HG03558 (cell line): ENCODE results near the gene SSR4.

ENCODE experiments used
- ATAC-seq: cut with Tn5 transposase; IDR thresholded peaks from one replicate; pipeline ENCODE4 v1.9.1; 2021; ENCODE audit warnings: moderate number of reproducible peaks; ENCODE audit not compliant: unreplicated experiment; ENCODE audit errors: extremely low read depth

SSR4 gene

DNA sequence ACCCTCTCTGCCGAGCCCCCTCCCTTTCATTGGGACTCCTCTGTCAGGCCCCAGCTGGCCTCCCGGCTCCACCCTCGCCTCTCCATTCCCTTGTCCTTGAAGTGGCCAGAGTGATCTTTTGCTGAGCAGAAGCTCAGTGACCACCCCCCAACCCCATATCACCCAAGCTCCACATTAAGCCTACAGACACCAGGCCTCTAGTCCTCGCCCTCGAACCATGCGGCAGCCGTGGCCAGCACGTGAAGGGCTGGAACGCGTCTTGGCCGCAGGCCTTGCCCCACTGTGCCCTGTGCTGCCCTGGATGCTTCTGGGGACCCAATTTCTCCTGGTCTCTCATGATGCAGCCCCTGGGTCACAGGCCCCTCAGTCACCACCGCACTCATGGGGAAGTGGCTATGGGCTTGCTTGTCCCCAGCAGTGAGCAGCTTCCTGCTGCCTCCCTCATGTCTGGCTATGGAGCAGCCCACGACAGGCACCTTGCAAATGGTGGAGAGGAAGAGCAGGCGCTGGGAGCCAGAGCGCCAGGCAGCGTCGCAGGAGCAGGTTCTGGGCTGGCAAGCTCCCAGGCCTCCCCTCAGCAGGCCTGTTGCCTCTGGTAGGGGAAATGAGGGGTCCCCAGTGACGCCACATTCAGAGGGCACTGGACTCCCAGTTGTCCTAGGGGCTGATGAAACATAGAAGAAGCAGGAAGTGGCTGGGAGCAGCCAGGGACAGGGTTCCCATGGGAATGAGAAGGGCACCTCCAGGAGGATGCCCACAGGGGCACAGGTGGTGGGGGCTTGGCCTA is 14.4 kb upstream of the SSR4 start:
- ATAC-seq = no peak

DNA sequence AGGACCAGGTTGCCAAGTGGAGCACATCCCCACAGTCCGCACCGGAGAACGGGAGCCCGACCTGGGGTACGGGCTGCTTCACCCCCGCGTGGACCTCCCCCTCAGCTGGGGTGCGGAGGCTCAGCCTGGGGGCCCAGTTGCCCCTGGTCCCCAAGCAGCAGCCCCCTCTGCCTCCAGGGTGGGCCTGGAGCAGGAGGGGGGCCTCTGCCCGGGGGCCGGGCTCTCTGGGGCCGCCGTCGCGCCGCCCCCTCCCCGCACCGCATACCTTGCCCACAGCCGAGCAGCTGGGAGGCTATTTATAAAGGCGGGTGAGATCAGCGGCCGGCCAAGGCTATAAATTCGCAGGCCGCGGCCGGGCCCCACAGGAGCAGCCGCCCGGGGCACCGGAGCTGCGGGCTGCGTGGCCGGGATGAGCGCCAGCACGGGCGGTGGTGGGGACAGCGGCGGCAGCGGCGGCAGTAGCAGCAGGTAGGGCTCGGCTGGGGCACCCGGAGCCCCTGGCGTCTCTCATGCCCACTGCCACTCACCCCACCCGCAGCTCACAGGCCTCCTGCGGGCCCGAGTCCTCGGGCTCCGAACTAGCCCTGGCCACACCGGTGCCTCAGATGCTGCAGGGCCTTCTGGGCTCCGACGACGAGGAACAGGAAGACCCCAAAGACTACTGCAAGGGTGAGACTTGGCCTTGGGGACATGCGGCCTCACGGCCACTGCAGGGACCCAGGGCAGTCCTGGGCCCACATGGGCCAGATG is 13.6 kb upstream of the SSR4 start, which contains the start of gene SRPK3:
TSS of gene SRPK3 (plus strand) at position 364 of the 750 bp plus-strand sequence. CDS start at position 410, 46 bp downstream.
- ATAC-seq = no peak

DNA sequence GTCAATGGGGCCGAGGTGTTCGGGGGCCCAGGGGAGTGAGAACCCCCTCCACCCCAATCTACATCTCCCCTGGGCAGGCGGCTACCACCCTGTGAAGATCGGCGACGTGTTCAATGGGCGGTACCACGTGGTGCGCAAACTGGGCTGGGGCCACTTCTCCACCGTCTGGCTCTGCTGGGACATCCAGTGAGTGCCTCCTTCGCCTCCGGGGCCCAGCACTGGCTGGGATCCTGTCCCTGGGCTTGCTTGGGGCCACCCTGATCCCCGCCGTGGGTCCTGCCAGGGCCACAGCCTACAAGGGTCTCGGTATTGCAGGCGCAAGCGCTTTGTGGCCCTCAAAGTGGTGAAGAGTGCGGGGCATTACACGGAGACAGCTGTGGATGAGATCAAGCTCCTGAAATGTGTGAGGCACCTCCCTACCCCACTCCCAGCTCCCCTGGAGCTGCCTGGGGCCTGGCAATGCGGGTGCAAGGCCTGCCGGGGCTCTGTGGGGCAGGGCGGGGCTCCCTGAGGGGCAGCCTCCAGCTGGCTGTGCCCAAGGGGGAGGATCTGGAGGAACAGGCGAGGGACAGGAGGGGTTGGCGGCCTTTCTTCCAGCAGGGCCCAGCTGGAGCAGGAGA is 12.9 kb upstream of the SSR4 start:
- no peak for ATAC-seq

DNA sequence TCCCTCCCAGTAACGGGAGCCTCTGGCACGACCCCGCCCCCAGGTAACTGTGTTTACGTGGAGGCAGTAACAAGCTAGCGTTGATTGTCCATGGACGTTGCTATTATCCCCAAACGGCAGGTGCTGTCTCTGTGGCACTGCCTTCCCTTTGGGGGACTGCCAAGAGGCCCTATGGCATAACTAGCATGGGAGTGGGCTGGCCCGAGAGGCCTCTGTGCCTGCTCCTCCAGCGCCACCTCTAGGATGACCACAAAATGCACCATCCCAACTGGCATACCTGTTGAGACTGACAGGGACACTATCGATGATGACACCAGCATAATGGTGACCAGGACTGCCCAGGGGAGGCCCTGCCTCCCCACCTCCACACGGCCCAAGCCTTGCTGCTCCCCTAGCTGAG is 12.2 kb upstream of the SSR4 start:
- ATAC-seq = no peak

DNA sequence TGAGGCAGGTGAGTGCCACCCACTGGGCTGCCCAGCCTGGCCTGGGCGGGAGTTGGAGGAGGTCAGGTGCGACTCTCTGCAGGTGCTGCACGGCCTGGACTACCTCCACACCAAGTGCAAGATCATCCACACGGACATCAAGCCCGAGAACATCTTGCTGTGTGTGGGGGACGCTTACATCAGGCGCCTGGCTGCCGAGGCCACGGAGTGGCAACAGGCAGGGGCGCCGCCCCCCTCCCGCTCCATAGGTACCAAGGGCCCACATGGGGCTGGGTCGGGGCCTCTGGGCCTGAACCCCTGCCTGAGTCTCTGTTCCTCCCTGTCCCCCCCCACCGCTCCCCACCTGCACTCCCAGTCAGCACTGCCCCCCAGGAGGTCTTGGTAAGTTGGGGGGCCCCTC is 11.6 kb upstream of the SSR4 start:
- no peak for ATAC-seq

DNA sequence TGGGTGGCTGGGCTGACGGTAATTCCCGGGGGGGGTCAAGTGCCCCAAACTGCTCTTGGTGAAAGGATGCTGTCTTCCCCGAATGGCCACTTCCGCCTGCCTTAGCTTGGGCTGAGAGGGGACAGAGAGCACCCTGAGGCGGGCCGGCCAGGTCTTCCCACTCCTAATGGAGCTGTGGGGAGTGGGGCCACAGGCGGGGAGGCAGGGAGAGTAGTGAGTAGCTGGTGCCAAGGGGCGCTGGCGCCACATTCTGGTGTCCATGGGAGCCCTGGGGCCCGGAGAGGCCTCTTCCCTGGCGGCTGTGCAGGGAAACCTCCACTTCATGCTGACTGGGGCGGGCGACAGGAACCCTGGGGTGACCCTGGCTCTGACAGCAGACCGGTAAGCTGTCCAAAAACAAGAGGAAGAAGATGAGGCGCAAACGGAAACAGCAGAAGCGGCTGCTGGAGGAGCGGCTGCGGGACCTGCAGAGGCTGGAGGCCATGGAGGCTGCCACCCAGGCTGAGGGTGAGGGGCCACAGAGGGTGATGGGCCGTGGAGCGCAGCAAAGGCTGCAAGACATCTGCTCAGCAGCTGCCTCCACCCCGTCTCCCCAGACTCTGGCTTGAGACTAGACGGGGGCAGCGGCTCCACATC is 11.0 kb upstream of the SSR4 start:
- ATAC-seq = no peak

DNA sequence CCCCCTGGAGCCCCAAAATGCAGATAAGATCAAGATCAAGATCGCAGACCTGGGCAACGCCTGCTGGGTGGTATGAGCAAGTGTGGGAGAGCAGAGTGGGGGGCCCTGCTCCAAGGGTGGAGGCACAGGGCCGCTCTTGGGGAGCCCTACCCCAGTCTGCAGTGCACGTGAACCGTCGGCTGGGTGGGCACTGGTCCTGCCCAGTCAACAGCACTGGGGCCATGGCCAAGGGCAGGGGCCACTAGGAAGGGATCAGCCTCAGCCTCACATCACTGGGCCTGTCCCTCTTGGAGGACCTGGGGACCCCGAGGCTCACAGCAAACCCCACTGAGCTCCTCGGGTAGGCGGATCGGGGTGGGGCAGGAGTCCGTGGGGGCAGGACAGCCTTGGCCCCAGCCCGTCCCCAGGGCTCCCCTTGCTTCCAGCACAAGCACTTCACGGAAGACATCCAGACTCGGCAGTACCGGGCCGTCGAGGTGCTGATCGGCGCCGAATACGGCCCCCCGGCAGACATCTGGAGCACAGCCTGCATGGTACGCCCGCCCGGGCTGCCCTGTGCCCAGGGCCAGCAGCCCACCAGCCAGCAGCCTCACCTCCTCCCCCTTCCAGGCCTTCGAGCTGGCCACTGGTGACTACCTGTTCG is 10.0 kb upstream of the SSR4 start:
- ATAC-seq = no peak

DNA sequence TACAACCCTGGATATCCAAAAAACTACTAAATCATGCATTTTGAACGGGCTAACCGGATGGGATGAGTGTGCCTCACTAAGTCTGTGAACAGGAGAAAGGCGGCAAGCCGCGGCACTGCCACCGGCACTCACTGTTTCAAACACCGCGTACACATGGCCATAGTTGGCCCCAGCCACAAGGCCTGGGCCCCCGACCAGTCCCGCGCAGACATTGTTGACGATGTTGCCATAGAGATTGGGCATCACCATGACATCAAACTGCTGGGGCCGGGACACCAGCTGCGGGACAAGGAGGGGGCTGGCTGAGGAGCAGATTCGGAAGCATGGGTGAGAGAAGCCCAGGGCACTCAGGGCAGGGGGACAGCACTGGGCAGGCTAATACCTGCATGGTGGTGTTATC is 7.8 kb upstream of the SSR4 start:
- ATAC-seq = no peak

DNA sequence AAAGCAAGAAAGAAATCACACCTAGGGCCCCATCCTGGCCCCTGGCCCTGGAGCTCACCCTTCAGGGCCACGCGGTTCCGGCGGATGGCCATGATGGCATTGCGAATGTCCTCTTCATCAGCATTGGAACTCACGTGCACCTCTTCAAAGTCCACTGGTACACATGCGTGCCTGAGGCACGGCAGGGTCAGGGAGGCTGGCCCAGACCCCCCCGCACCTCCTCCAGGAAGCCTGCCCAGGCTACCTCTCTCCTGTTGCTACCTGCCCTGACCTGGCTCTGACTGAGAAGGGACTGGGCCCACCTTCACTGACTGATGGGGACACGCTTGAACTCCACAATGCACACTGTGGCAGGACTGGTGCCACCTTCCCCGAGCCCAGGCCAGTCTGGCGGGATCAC is 4.8 kb upstream of the SSR4 start:
- ATAC-seq = no peak

DNA sequence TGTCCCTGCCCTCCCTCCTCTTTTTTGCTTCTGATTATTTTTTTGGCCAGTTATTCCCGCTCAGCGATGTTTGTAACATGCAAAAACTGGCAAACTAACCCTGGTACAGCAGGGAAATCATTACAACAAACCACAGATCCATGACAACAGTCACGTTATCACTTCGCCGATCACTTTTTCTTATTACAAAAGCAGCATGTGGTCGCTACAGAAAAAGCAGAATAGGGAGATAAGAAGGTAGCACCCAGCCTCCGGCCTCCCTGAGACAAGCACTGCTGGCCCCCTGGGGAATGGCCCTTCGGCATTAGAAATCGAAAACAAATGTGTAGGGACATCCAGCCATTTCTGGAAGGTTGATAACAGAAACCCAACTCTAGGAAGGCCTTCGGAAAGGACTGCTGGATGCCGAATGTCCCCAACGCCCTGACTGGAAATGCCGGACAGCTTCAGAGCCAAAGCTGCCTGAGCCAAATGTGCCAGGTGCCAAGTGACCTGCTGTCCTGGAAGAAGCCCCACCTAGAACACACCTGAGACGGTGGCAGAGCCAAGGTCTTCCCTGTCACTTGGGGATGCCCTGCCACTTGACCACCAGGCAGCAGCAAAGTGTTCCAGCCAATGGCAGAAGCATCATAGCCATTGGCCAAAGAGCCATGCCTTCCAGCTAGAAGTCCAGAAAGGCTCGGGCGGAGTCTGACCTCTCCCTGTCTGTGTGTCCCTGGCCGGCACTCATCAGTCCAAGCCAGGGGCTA is 3.2 kb upstream of the SSR4 start:
- ATAC-seq = no peak

DNA sequence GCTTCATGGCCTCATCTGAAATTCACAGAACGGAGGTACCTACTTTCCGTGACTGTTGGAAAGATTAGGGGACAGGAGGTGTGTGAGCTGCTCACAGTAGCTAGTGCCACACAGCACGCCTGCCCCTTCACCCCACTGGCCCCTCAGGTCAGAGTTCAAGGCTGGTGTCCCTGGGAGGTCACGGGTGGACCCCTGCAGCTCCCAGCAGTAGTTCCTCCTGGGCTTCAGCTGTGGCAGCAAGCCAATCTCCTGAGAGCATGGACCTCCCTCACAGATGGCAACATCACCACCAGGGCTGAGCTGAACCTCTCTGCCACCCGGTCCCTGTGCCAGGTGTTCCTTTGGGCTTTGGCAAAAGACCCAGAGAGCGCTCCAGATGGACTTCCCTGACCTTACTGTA is 2.1 kb upstream of the SSR4 start:
- no peak for ATAC-seq

DNA sequence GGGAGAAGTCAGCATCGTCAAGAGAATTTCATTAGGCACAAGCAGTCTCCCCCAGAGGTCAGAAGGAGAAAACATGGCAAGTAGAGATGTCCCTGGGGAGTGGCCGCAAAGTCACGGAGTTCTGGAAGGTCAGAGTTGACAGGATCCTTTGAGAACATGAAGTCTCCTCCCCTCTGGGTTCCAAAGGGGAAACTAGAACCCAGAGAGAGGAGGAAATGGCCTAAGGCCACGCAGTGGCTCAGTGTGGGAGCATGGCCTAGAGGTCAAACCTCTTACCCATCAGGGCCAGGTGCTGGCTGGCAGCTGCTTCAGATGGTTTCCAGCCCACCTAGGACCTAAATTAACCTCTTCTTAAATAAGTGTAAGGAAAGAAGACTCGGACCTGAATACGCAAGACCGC is 1.2 kb upstream of the SSR4 start:
- no peak for ATAC-seq

DNA sequence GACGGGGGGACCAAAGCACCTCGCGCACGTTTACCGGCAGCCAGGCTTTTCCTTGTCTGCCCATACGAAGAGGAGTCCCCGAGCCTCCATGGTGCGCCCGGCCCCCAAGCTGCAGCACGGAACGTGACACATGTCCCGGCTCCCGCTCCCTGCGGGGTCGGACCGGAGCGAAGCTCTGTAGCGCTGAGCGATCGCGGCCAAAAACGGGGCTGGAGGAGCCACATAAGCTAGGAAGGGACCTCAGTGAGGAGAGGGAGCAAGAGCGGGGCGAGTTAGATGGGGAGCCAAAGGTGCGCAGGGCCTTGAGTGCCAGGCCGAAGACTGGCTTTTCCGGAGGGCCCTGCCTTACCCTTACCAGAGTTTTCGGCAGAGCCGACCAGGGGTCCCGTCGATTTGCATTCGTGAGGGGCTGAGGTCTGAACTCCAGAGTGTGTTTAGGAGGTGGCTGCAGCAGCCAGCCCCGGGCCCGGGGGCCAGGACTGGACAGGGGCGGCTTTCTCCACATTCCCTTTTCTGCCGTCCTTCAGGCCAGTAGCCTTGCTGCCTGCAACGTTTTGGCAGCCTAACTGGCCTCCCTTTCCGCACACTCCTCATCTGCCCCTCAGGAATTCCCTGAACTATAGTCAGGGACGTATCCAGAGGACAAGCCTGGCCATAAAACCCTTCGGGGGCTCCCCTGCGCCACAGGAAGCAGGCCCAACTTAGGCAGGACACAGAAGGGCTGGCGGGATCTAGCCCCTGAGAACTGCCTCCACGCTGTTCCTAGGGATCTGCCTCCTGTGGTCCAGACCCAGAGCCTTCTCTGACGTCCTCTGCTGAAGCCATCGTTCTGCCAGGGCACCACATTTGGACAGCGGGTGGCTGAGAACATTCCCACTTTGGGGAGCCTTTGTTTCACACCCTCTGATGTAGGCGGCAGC is 689 bp downstream of the SSR4 start:
- no peak for ATAC-seq

DNA sequence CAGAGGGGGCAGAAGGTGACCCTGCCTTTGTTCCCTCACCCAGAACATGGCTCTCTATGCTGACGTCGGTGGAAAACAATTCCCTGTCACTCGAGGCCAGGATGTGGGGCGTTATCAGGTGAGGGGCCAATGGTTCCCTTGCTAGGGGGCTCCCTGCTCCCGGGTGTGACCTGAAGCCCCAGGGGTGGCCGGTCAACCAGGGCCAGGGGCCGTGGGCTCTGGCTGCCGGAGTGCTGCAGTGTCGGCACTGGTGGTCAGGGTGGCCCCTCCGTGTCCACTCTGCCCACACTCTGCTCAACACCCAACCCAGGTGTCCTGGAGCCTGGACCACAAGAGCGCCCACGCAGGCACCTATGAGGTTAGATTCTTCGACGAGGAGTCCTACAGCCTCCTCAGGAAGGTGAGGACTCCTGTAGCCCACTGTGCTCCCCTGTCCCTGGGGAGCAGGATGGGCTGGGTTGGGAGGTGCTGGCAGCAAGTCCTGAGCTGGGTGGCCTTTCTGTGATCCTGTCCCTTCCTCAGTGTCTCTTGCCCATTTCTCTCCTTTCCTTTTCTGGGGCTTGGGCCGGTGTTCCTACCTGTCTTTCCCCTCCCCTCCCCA is 3.0 kb downstream of the SSR4 start:
- ATAC-seq = no peak

DNA sequence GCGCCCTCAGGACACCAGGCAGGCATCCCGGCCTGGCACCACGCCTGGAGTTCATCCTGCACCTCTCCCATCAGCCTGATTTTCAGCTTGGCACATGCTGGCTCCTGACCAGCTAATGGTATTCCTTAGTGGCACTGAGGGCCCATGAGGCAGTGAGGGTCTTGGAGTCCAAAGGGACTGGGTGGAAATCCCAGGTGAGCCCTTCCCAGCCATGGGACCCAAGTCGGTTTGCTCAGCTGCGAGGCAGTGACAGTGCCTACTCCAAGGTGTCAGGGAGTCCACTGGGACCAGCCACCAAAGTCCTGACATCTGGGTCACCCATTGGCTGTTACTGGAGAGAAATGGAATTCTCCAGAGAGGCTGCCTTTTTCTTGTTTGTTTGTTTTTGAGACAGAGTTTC is 4.9 kb downstream of the SSR4 start:
- no peak for ATAC-seq

DNA sequence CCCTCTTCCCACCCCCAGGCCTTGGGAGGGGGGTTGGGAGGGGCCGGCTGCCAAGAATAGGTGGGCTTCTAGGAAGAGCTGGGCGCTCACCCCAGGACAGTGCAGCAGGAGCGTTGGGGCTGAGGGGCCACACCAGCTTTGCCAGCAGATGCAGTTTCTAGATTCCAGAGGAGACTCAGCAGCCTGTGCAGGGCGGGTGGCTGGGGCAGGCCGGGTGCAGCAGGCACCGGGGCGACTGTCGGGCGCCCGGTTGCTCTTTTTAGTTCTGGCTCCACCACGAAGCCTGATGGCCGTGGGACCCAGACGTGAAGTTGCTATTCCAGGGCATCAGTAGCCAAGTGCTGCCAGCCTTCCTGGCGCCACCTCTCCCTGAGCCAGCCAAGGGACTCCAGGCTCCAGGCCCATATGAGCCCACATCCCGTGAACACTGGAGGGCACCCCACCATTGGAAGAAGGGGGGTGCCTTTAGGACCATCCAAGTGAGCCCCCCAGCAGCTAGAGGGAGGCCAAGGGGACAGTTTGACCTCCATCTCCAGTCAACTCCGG is 5.8 kb downstream of the SSR4 start:
- ATAC-seq = no peak

DNA sequence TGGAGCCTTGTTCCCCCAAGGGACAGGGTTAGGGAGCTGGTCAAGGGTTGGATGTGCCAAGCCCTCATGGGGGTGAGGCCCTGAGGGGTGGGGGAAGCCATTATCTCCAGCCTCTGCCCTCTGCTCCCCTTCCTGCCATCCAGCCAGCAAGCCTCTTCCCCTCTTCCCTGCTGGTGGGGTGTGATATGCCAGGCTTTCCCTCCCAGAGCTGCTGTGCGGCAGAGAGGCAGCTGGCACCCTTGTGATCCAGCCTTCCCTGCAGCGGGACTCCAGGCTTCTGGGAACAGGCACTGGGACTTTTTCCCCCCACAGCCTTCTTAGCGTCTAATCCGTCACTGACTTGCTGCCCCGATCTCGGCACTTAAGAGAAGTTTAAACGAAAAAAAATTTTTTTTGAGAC is 6.3 kb downstream of the SSR4 start:
- no peak for ATAC-seq

DNA sequence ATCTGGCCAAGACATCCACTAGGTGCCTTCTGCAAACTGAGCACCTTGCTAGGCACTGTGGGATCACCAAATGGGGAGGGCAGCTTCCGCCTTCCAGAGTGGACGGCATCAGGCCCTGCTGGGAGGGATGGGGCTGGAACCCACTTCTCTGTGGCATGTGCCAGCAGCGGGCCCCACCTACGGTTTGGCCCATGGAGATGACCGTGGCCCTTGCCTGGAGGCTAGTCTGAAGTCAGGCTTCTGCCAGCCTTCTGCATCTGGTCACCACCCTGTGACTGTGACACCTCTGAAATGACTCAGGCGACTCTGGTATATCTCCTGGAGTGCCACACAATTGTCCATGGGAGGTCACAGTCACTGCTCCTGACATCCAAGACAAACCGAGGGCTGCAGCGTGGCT is 7.2 kb downstream of the SSR4 start:
- ATAC-seq = no peak
